Fibroblast of lung (primary cell): ENCODE data around the gene NCAPD2.

Experiments used
- CTCF ChIP-seq, 2 donors: IDR thresholded peaks in 1 of 2; conservative IDR thresholded peaks in 1 of 2; 1 replicate in 1 of 2; 2 replicates in 1 of 2; pipeline ENCODE4 v1.5.1; 2011 to 2012; ENCODE audit warnings: low read length in 2 of 2, control low read depth in 1 of 2, inconsistent platforms in 1 of 2, low read depth in 1 of 2, mild to moderate bottlenecking in 1 of 2
- EZH2 ChIP-seq: IDR thresholded peaks from 2 replicates; pipeline ENCODE4 v1.5.1; 2012; ENCODE audit warnings: low read length, control low read depth, mild to moderate bottlenecking; ENCODE audit errors: missing control alignments

GRCh38 chr12:6522193-6522592 is 28.3 kb downstream of the NCAPD2 start:
- no peak for TF ChIP-seq CTCF (conservative IDR thresholded peaks at IDR 0.05 in 1 of 2, IDR thresholded peaks at IDR 0.05 in 1 of 2; ENCODE audit: low read depth in 1 of 2, low read length in 2 of 2)
- no peak for TF ChIP-seq EZH2
